Mesendoderm (in vitro differentiated cells): Measurements from ENCODE around the gene COL4A2.

Experiments
- DNase-seq: peaks from one replicate; pipeline ENCODE4 v3.0.0; 2013
- H2AK5ac ChIP-seq: 2 replicates; pipeline ENCODE4 v1.6.1; 2013; ENCODE audit warnings: low read length, inconsistent platforms
- H2BK120ac ChIP-seq: 2 replicates; pipeline ENCODE4 v1.6.1; 2013; ENCODE audit warnings: low read depth, mild to moderate bottlenecking, low read length, moderate library complexity, mixed read lengths
- H2BK15ac ChIP-seq: replicated peaks from 2 replicates; pipeline ENCODE4 v1.6.1; 2013; ENCODE audit warnings: low read depth, mild to moderate bottlenecking, moderate library complexity
- H2BK5ac ChIP-seq: 2 replicates; pipeline ENCODE4 v1.6.1; 2013; ENCODE audit warnings: low read length, inconsistent platforms
- H3K18ac ChIP-seq: 2 replicates; pipeline ENCODE4 v1.6.1; 2013; ENCODE audit warnings: mild to moderate bottlenecking, low read length, mixed read lengths
- H3K23ac ChIP-seq: one replicate; pipeline ENCODE4 v1.6.1; 2013; ENCODE audit warnings: low read length
- H3K27ac ChIP-seq: 2 replicates; pipeline ENCODE4 v1.5.1; 2013; ENCODE audit warnings: low read depth, mild to moderate bottlenecking, inconsistent platforms, low read length, moderate library complexity
- H3K27me3 ChIP-seq: 2 replicates; pipeline ENCODE4 v1.6.1; 2013; ENCODE audit warnings: low read length, control low read depth, mild to moderate bottlenecking, inconsistent platforms; ENCODE audit not compliant: insufficient read depth, poor library complexity
- H3K36me3 ChIP-seq: 2 replicates; pipeline ENCODE4 v1.6.1; 2013; ENCODE audit warnings: low read length, inconsistent platforms; ENCODE audit not compliant: control insufficient read depth, insufficient read depth
- H3K4ac ChIP-seq: one replicate; pipeline ENCODE4 v1.6.1; 2013; ENCODE audit warnings: low read depth, mild to moderate bottlenecking, low read length, moderate library complexity
- H3K4me1 ChIP-seq: 2 replicates; pipeline ENCODE4 v1.6.1; 2013; ENCODE audit warnings: low read depth, low read length, inconsistent platforms; ENCODE audit not compliant: control insufficient read depth
- H3K4me2 ChIP-seq: 2 replicates; pipeline ENCODE4 v1.6.1; 2013; ENCODE audit warnings: low read length
- H3K4me3 ChIP-seq: 2 replicates; pipeline ENCODE4 v1.5.1; 2013; ENCODE audit warnings: mild to moderate bottlenecking, low read length
- H3K56ac ChIP-seq: one replicate; pipeline ENCODE4 v1.6.1; 2013; ENCODE audit warnings: low read length
- H3K79me1 ChIP-seq: 2 replicates; pipeline ENCODE4 v1.6.1; 2013; ENCODE audit warnings: low read length, inconsistent platforms
- H3K79me2 ChIP-seq: 2 replicates; pipeline ENCODE4 v1.6.1; 2013; ENCODE audit warnings: mild to moderate bottlenecking, low read length; ENCODE audit not compliant: control insufficient read depth, insufficient read depth
- H3K9ac ChIP-seq: 2 replicates; pipeline ENCODE4 v1.6.1; 2013; ENCODE audit warnings: low read length, inconsistent platforms
- H4K5ac ChIP-seq: one replicate; pipeline ENCODE4 v1.6.1; 2013; ENCODE audit warnings: low read length
- H4K8ac ChIP-seq: one replicate; pipeline ENCODE4 v1.6.1; 2013; ENCODE audit warnings: low read depth, mild to moderate bottlenecking, control low read depth, low read length, moderate library complexity
- WGBS: extraction: QIAGEN DNeasy Blood & Tissue Kit; methylation state at CpG from one replicate; pipeline ENCODE4 v1.1.7; 2013; ENCODE audit warnings: low lambda C conversion rate, missing lambda C conversion rate; ENCODE audit not compliant: insufficient coverage; ENCODE audit errors: extremely low coverage; 5-methylcytosine and 5-hydroxymethylcytosine counted together

Gene COL4A2

GRCh38 chr13:110413016-110413675, 106.1 kb downstream of the COL4A2 start:
- H3K56ac ChIP-seq = peak overlapping the region; percentile 56
- no peak overlapping the region for H2BK120ac ChIP-seq
- no peak overlapping the region for H3K9ac ChIP-seq
- H3K4me1 ChIP-seq = peaks cover 10% of the 10 kb centered on the region
- no peak overlapping the region for H3K4me3 ChIP-seq
- no CpG with 5 or more reads among the region's 17 CpGs for WGBS
- no peak overlapping the region for H2AK5ac ChIP-seq
- no peak overlapping the region for H2BK5ac ChIP-seq
- no peak overlapping the region for H3K27ac ChIP-seq
- no peaks in the 10 kb centered on the region for H3K36me3 ChIP-seq
- no peak overlapping the region for H3K4me2 ChIP-seq
- H3K23ac ChIP-seq = no peak overlapping the region
- no peak overlapping the region for H3K18ac ChIP-seq
- peaks cover 1% of the 10 kb centered on the region for H3K79me1 ChIP-seq
- no peaks in the 10 kb centered on the region for H3K27me3 ChIP-seq
- no peak for DNase-seq
- H2BK15ac ChIP-seq = no peak overlapping the region
- H4K8ac ChIP-seq = no peak overlapping the region
- no peak overlapping the region for H3K4ac ChIP-seq
- no peak overlapping the region for H4K5ac ChIP-seq
- H3K79me2 ChIP-seq = no peaks in the 10 kb centered on the region

GRCh38 chr13:110413676-110414040, 106.6 kb downstream of the COL4A2 start:
- H2BK5ac ChIP-seq = no peak overlapping the region
- H2BK15ac ChIP-seq = no peak overlapping the region
- H3K4me3 ChIP-seq = no peak overlapping the region
- no peak overlapping the region for H3K27ac ChIP-seq
- no peaks in the 10 kb centered on the region for H3K79me2 ChIP-seq
- peaks cover 10% of the 10 kb centered on the region for H3K4me1 ChIP-seq
- DNase-seq = no peak
- H3K56ac ChIP-seq = no peak overlapping the region
- H2AK5ac ChIP-seq = no peak overlapping the region
- H3K36me3 ChIP-seq = no peaks in the 10 kb centered on the region
- H3K4ac ChIP-seq = no peak overlapping the region
- H2BK120ac ChIP-seq = no peak overlapping the region
- H3K4me2 ChIP-seq = no peak overlapping the region
- H3K18ac ChIP-seq = no peak overlapping the region
- H3K23ac ChIP-seq = no peak overlapping the region
- H4K8ac ChIP-seq = no peak overlapping the region
- peaks cover 1% of the 10 kb centered on the region for H3K79me1 ChIP-seq
- H3K9ac ChIP-seq = no peak overlapping the region
- no peak overlapping the region for H4K5ac ChIP-seq
- no peaks in the 10 kb centered on the region for H3K27me3 ChIP-seq
- no CpG with 5 or more reads among the region's 6 CpGs for WGBS

- no peak overlapping the region for H2BK120ac ChIP-seq
- no peak overlapping the region for H2BK5ac ChIP-seq
- no peaks in the 10 kb centered on the region for H3K36me3 ChIP-seq
- H3K27me3 ChIP-seq = no peaks in the 10 kb centered on the region
- no peak for DNase-seq
- H4K5ac ChIP-seq = no peak overlapping the region
- no peak overlapping the region for H3K4ac ChIP-seq
- H2BK15ac ChIP-seq = no peak overlapping the region
- H3K18ac ChIP-seq = no peak overlapping the region
- H3K79me2 ChIP-seq = no peaks in the 10 kb centered on the region
- no peak overlapping the region for H3K56ac ChIP-seq
- H3K4me2 ChIP-seq = no peak overlapping the region
- no peak overlapping the region for H3K4me3 ChIP-seq
- WGBS = no CpG with 5 or more reads among the region's 7 CpGs
- no peak overlapping the region for H4K8ac ChIP-seq
- peaks cover 1% of the 10 kb centered on the region for H3K79me1 ChIP-seq
- no peak overlapping the region for H3K9ac ChIP-seq
- no peak overlapping the region for H3K27ac ChIP-seq
- no peak overlapping the region for H2AK5ac ChIP-seq
- H3K4me1 ChIP-seq = peaks cover 10% of the 10 kb centered on the region
- H3K23ac ChIP-seq = no peak overlapping the region
Measured at GRCh38 chr13:110414283-110414682, 107.2 kb downstream of the COL4A2 start.

GRCh38 chr13:110414931-110415330, 107.8 kb downstream of the COL4A2 start:
- Histone ChIP-seq H2BK15ac (no peak overlapping the region), H2BK120ac (no peak overlapping the region), H3K9ac (no peak overlapping the region), H2BK5ac (no peak overlapping the region), H3K79me2 (no peaks in the 10 kb centered on the region), H3K27ac (no peak overlapping the region), H2AK5ac (no peak overlapping the region), H3K56ac (no peak overlapping the region), H3K4me3 (no peak overlapping the region), H3K27me3 (no peaks in the 10 kb centered on the region), H3K4ac (no peak overlapping the region), H3K79me1 (peaks cover 1% of the 10 kb centered on the region), H4K5ac (no peak overlapping the region), H4K8ac (no peak overlapping the region), H3K4me2 (no peak overlapping the region), H3K4me1 (peaks cover 10% of the 10 kb centered on the region), H3K36me3 (no peaks in the 10 kb centered on the region), H3K18ac (no peak overlapping the region), H3K23ac (no peak overlapping the region)
- no CpG with 5 or more reads among the region's 2 CpGs for WGBS
- DNase-seq = no peak

- Histone ChIP-seq H3K18ac (no peak overlapping the region), H2BK5ac (no peak overlapping the region), H2AK5ac (no peak overlapping the region), H2BK15ac (no peak overlapping the region), H3K4me3 (no peak overlapping the region), H3K4me1 (peaks cover 10% of the 10 kb centered on the region), H3K36me3 (no peaks in the 10 kb centered on the region), H3K79me2 (no peaks in the 10 kb centered on the region), H4K5ac (no peak overlapping the region), H3K79me1 (peaks cover 1% of the 10 kb centered on the region), H2BK120ac (no peak overlapping the region), H3K4ac (no peak overlapping the region), H3K23ac (no peak overlapping the region), H3K9ac (no peak overlapping the region), H3K56ac (no peak overlapping the region), H3K4me2 (no peak overlapping the region), H3K27ac (no peak overlapping the region), H4K8ac (no peak overlapping the region), H3K27me3 (no peaks in the 10 kb centered on the region)
- WGBS = no CpG with 5 or more reads among the region's 8 CpGs
- DNase-seq = peak; percentile 88
Measured at GRCh38 chr13:110415669-110416068, 108.6 kb downstream of the COL4A2 start.
